Ishikawa (cell line): Measurements from ENCODE around the gene ANKRD31.

Experiments
- CEBPB ChIP-seq: IDR thresholded peaks from 2 replicates; pipeline ENCODE4 v1.6.1; 2012
- CREB1 ChIP-seq: IDR thresholded peaks from 2 replicates; pipeline ENCODE4 v1.6.1; 2012; ENCODE audit warnings: low read depth
- EGR1 ChIP-seq: IDR thresholded peaks from 2 replicates; pipeline ENCODE4 v1.6.1; 2012
- EP300 ChIP-seq: IDR thresholded peaks from 2 replicates; pipeline ENCODE4 v1.6.1; 2012; ENCODE audit warnings: borderline replicate concordance
- FOXM1 ChIP-seq: IDR thresholded peaks from 2 replicates; pipeline ENCODE4 v1.6.1; 2012; ENCODE audit warnings: low read depth, borderline replicate concordance
- NFIC ChIP-seq: IDR thresholded peaks from 2 replicates; pipeline ENCODE4 v1.6.1; 2012
- RAD21 ChIP-seq: IDR thresholded peaks from 2 replicates; pipeline ENCODE4 v1.6.1; 2012; ENCODE audit warnings: low read depth
- REST ChIP-seq: IDR thresholded peaks from 2 replicates; pipeline ENCODE4 v1.6.1; 2012; ENCODE audit warnings: low read depth, mild to moderate bottlenecking
- TAF1 ChIP-seq: IDR thresholded peaks from 2 replicates; pipeline ENCODE4 v1.6.1; 2012; ENCODE audit warnings: low read depth, mild to moderate bottlenecking
- TCF12 ChIP-seq: IDR thresholded peaks from 2 replicates; pipeline ENCODE4 v1.6.1; 2012; ENCODE audit warnings: low read depth
- TEAD4 ChIP-seq: IDR thresholded peaks from 2 replicates; pipeline ENCODE4 v1.6.1; 2012
- YY1 ChIP-seq: IDR thresholded peaks from 2 replicates; pipeline ENCODE4 v1.6.1; 2012; ENCODE audit warnings: low read depth
- ZBTB7A ChIP-seq: IDR thresholded peaks from 2 replicates; pipeline ENCODE4 v1.6.1; 2012; ENCODE audit warnings: low read depth
- TF ChIP-seq, protein P1 (sequence below): IDR thresholded peaks from 2 replicates; pipeline ENCODE4 v1.6.1; 2012
- TF ChIP-seq, protein P2 (sequence below): IDR thresholded peaks from 2 replicates; pipeline ENCODE4 v1.6.1; 2012

The ANKRD31 gene

DNA sequence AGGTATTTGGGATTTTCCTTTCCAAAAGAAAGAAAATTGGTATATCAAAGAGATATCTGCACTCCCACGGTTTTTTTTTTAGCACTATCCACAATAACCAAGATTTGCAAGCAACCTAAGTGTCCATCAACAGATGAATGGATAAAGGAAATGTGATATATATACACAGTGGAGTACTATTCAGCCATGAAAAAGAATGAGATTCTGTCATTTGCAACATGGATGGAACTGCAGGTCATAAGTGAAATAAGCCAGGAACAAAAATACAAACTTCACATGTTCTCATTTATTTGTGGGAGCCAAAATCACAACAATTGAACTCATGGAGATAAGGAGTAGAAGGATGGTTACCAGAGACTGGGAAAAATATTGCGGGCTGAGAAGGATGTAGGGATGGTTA is 9.8 kb downstream of the ANKRD31 start:
- TF ChIP-seq, protein P1, sequence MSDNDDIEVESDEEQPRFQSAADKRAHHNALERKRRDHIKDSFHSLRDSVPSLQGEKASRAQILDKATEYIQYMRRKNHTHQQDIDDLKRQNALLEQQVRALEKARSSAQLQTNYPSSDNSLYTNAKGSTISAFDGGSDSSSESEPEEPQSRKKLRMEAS, result no peak
- TF ChIP-seq, protein P2, sequence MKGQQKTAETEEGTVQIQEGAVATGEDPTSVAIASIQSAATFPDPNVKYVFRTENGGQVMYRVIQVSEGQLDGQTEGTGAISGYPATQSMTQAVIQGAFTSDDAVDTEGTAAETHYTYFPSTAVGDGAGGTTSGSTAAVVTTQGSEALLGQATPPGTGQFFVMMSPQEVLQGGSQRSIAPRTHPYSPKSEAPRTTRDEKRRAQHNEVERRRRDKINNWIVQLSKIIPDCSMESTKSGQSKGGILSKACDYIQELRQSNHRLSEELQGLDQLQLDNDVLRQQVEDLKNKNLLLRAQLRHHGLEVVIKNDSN, result no peak
- TF ChIP-seq ZBTB7A (no peak), RAD21 (no peak), REST (no peak), TCF12 (no peak), CEBPB (no peak), EGR1 (no peak), EP300 (no peak), YY1 (no peak), CREB1 (no peak), FOXM1 (no peak), TAF1 (no peak), NFIC (no peak)

DNA sequence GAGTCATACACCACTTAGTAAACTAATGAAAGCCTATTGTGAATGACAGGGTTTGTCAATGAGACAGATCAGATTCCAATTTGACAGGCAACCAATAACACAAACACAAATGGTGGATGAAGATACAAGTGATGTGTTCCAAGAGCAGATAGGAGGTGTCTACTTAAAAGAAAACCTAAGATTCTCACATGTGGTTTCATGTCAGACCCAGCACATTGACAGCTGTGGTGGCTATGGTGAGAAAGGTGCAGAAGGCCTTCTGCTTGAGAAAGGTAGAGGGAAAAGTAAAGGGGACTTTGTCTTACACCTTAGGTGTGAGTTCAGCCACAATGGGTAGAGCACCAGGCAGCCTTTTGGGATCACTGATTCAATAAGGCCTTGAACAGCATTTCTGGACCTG is 11.2 kb downstream of the ANKRD31 start:
- no peak for TF ChIP-seq TAF1
- no peak for TF ChIP-seq EGR1
- TF ChIP-seq, protein P1, result no peak
- TF ChIP-seq EP300, result no peak
- TF ChIP-seq RAD21, result no peak
- no peak for TF ChIP-seq TCF12
- no peak for TF ChIP-seq CEBPB
- no peak for TF ChIP-seq YY1
- no peak for TF ChIP-seq REST
- TF ChIP-seq, protein P2, result no peak
- TF ChIP-seq NFIC, result no peak
- no peak for TF ChIP-seq TEAD4
- no peak for TF ChIP-seq ZBTB7A
- TF ChIP-seq FOXM1, result no peak
- TF ChIP-seq CREB1, result no peak

DNA sequence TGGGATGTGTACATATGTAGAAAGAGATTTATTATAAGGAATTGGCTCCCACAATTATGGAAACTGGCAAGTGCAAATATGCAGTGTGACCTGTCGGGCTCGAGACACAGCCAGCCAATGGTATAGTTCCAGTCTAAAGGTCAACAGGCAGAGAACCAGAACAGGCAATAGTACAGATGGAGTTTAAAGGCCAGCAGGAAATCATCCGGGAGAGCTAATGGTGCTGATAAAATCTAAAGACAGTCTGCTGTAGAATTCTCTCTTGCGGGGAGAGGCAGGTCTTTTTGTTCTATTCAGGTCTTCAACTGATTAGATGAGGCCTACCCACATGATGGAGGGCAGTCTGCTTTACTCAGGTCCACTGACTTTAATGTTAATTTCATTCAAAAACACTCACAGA is 21.8 kb downstream of the ANKRD31 start:
- TF ChIP-seq ZBTB7A, result no peak
- TF ChIP-seq REST, result no peak
- TF ChIP-seq TEAD4, result no peak
- no peak for TF ChIP-seq TAF1
- no peak for TF ChIP-seq CREB1
- TF ChIP-seq, protein P1, result no peak
- TF ChIP-seq, protein P2, result no peak
- TF ChIP-seq NFIC, result no peak
- no peak for TF ChIP-seq FOXM1
- no peak for TF ChIP-seq CEBPB
- TF ChIP-seq RAD21, result no peak
- TF ChIP-seq TCF12, result no peak
- TF ChIP-seq EGR1, result no peak
- no peak for TF ChIP-seq EP300
- no peak for TF ChIP-seq YY1

GRCh38 chr5:75214409-75214808 is 22.3 kb downstream of the ANKRD31 start:
- TF ChIP-seq, protein P2, result no peak
- TF ChIP-seq TEAD4, result no peak
